Ovary (tissue), 9 donors: ENCODE results near the gene ARID3C. TPM values are rescaled to one million over a fixed set of nuclear protein-coding genes. Genes with fewer than 3 reads are reported as not detected.

Experiments
- DNase-seq, 5 donors: peaks; one replicate each; pipeline ENCODE4 v3.0.0-alpha.2; 2019 to 2020
- H3K27ac ChIP-seq, 2 donors: fragments of 200-600 bp; one replicate each; pipeline versions ENCODE4 v1.5.1 to v1.8.0; 2019 to 2022
- H3K27me3 ChIP-seq: fragments of 200-600 bp; one replicate; pipeline ENCODE4 v1.8.0; 2022
- H3K36me3 ChIP-seq: fragments of 200-600 bp; sonication (generic); one replicate; pipeline ENCODE4 v1.5.1; 2019
- H3K4me1 ChIP-seq: one replicate; pipeline ENCODE4 v1.8.1; 2013; ENCODE audit warnings: mild to moderate bottlenecking, moderate library complexity; ENCODE audit not compliant: insufficient read depth
- H3K4me3 ChIP-seq: fragments of 200-600 bp; sonication (generic); one replicate; pipeline ENCODE4 v1.5.1; 2017
- H3K9me3 ChIP-seq, 2 donors: fragments of 200-600 bp in 1 of 2; sonication (generic) in 1 of 2; one replicate each; pipeline versions ENCODE4 v1.5.1 to v1.8.1; 2013 to 2019; ENCODE audit warnings: mild to moderate bottlenecking in 1 of 2, moderate library complexity in 1 of 2
- CTCF ChIP-seq, 3 donors: fragments of 450-650 bp in 2 of 3; fragments of 200-600 bp in 1 of 3; IDR thresholded peaks; one replicate each; pipeline versions ENCODE4 v1.5.1 to v1.8.0; 2016 to 2022; ENCODE audit warnings: antibody characterized with exemption in 3 of 3, mild to moderate bottlenecking in 1 of 3
- EP300 ChIP-seq: sonication (generic); formaldehyde crosslinking; IDR thresholded peaks from one replicate; pipeline ENCODE4 v1.6.1; 2017; ENCODE audit warnings: antibody characterized with exemption
- POLR2A ChIP-seq: fragments of 450-650 bp; IDR thresholded peaks from one replicate; pipeline ENCODE4 v1.6.1; 2017; ENCODE audit warnings: antibody characterized with exemption, mild to moderate bottlenecking, moderate library complexity
- WGBS, 3 donors: extraction: QIAGEN DNeasy Blood & Tissue Kit in 1 of 3; methylation state at CpG; one replicate each; pipeline versions ENCODE4 v1.1.5 to v1.1.7; 2013 to 2017; 5-methylcytosine and 5-hydroxymethylcytosine counted together
- intact Hi-C, 4 donors: fragments of 100-400 bp; cut with DNase I; formaldehyde crosslinking; loops; one replicate each; pipeline versions ENCODE4 v1.11.0 to v1.15.1; 2022 to 2023
- polyA plus RNA-seq, 2 donors: library from polyadenylated mRNA; stranded (reverse); fragments of 200-250 nt in 1 of 2; fragments of 350-450 nt in 1 of 2; fragmentation: Illumina TruSeq in 1 of 2; extraction: RNeasy Lipid Tissue Mini Kit (QIAGEN cat#74804) in 1 of 2; gene quantifications; one replicate each; pipeline ENCODE4 v1.2.3, GENCODE V29; 2013 to 2014
- total RNA-seq, 7 donors: library from RNA; depleted of rRNA in 2 of 7; stranded (reverse); fragments of >200 nt in 2 of 7; fragmentation: NEBNext Ultra II Directional in 3 of 7; extraction: Animal tissue kit (Norgen Biotek cat#: 25700) in 3 of 7; gene quantifications; one replicate each; pipeline versions ENCODE4 v1.1.0 to v1.2.4, GENCODE V29; 2016 to 2023
- donor health status: DM: no; HTN: no; CAD: no; lungs with moderate emphysema.
- donor health status: DM: no; HTN: no; CAD: no.
- donor health status: Bipolar disorder and iron deficiency.
- donor health status: DM: yes; HTN: yes; CAD: no.
- donor health status: DM: no; HTN: no; CAD: no.
- donor health status: DM: yes; HTN: yes; CAD: no.

The ARID3C gene
- total and polyA plus RNA-seq, 9 donors = 0.07 to 0.40 TPM; not detected in 7

GRCh38 chr9:34627716-34628655 is 880 bp downstream of the ARID3C start:
- 32 to 37% (median 36%) methylated on average over 20 of the region's 20 CpGs for WGBS, 3 donors
- intact Hi-C loops = no loop called here
- Histone ChIP-seq H3K4me1 (peaks cover 4% of the 10 kb centered on the region), H3K4me3 (no peak overlapping the region), H3K9me3 (no peaks in the 10 kb centered on the region), H3K36me3 (no peaks in the 10 kb centered on the region), H3K27ac (no peak overlapping the region), H3K27me3 (peaks cover 12% of the 10 kb centered on the region)
- TF ChIP-seq POLR2A = no peak
- no peak for TF ChIP-seq EP300
- TF ChIP-seq CTCF (IDR thresholded peaks at IDR 0.05) = no peak
- DNase-seq = no peak

- intact Hi-C loops = no loop called here
- Histone ChIP-seq H3K36me3 (no peaks in the 10 kb centered on the region), H3K4me1 (peaks cover 4% of the 10 kb centered on the region), H3K27me3 (peaks cover 12% of the 10 kb centered on the region), H3K9me3 (no peaks in the 10 kb centered on the region), H3K4me3 (no peak overlapping the region), H3K27ac (no peak overlapping the region)
- no peak for DNase-seq
- WGBS, 3 donors = 15 to 37% (median 22%) methylated on average over 3 of the region's 3 CpGs
- TF ChIP-seq EP300 = no peak
- no peak for TF ChIP-seq CTCF (IDR thresholded peaks at IDR 0.05)
- TF ChIP-seq POLR2A = no peak
Measured at GRCh38 chr9:34625186-34625486, 3.7 kb downstream of the ARID3C start.

GRCh38 chr9:34624475-34625185 is 4.2 kb downstream of the ARID3C start:
- TF ChIP-seq POLR2A (no peak), EP300 (no peak), CTCF (IDR thresholded peaks at IDR 0.05) (no peak)
- Histone ChIP-seq H3K36me3 (no peaks in the 10 kb centered on the region), H3K27ac (no peak overlapping the region), H3K9me3 (no peaks in the 10 kb centered on the region), H3K4me1 (peaks cover 5% of the 10 kb centered on the region), H3K27me3 (peaks cover 12% of the 10 kb centered on the region), H3K4me3 (no peak overlapping the region)
- DNase-seq = no peak
- intact Hi-C loops = no loop called here
- 11 to 12% (median 12%) methylated on average over 36 to 39 of the region's 39 CpGs for WGBS, 3 donors

GRCh38 chr9:34623374-34624235 is 5.3 kb downstream of the ARID3C start:
- 7 to 13% (median 10%) methylated on average over 44 to 63 of the region's 63 CpGs for WGBS, 3 donors
- H3K27ac ChIP-seq = no peak overlapping the region
- no peaks in the 10 kb centered on the region for H3K36me3 ChIP-seq
- H3K9me3 ChIP-seq = no peaks in the 10 kb centered on the region
- DNase-seq = no peak
- peaks cover 12% of the 10 kb centered on the region for H3K27me3 ChIP-seq
- TF ChIP-seq EP300 = no peak
- TF ChIP-seq CTCF (IDR thresholded peaks at IDR 0.05) = no peak
- TF ChIP-seq POLR2A = no peak
- no peak overlapping the region for H3K4me3 ChIP-seq
- peaks cover 7% of the 10 kb centered on the region for H3K4me1 ChIP-seq
- intact Hi-C loops = no loop called here
